GM12878 (cell line): ENCODE measurements around the gene SNX7.

ENCODE experiments used
- CTCF ChIP-seq, 3 experiments: IDR thresholded peaks in 2 of 3; conservative IDR thresholded peaks in 1 of 3; 2 replicates each; pipeline ENCODE4 v1.5.1; 2011; ENCODE audit warnings: low read depth in 3 of 3, low read length in 3 of 3, mild to moderate bottlenecking in 3 of 3, control low read depth in 2 of 3, moderate library complexity in 2 of 3, inconsistent platforms in 1 of 3, mixed read lengths in 1 of 3; ENCODE audit not compliant: control insufficient read depth in 2 of 3, insufficient read depth in 1 of 3; ENCODE audit errors: extremely low read depth in 1 of 3
- DPF2 ChIP-seq: fragments of 450-650 bp; IDR thresholded peaks from 2 replicates; pipeline ENCODE4 v1.6.1; 2017; ENCODE audit warnings: mild to moderate bottlenecking
- POLR2AphosphoS2 ChIP-seq: IDR thresholded peaks from 2 replicates; pipeline ENCODE4 v1.6.1; 2011; ENCODE audit warnings: low read depth, mild to moderate bottlenecking, low read length, improper control_type of control experiment, moderate library complexity
- POLR2AphosphoS5 ChIP-seq: IDR thresholded peaks from 2 replicates; pipeline ENCODE4 v1.6.1; 2011; ENCODE audit warnings: mild to moderate bottlenecking, low read length, inconsistent platforms
- POU2F2 ChIP-seq: IDR thresholded peaks from 3 replicates; pipeline ENCODE4 v1.6.1; 2011; ENCODE audit warnings: low read depth, mild to moderate bottlenecking, low read length, borderline replicate concordance
- RCOR1 ChIP-seq: conservative IDR thresholded peaks from 2 replicates; pipeline ENCODE4 v1.6.1; 2012; ENCODE audit warnings: low read depth, low read length, improper control_type of control experiment
- REST ChIP-seq: IDR thresholded peaks from 2 replicates; pipeline ENCODE4 v1.6.1; 2012; ENCODE audit warnings: mild to moderate bottlenecking, low read depth, low read length
- RFX5 ChIP-seq: IDR thresholded peaks from 2 replicates; pipeline ENCODE4 v1.6.1; 2011; ENCODE audit warnings: low read depth, low read length, improper control_type of control experiment

GRCh38 chr1:98707556-98707955 is 46.0 kb downstream of the SNX7 start:
- TF ChIP-seq POLR2AphosphoS2 (no peak), RCOR1 (no peak), POLR2AphosphoS5 (no peak), REST (no peak), CTCF (IDR thresholded peaks at IDR 0.05 in 2 of 3, conservative IDR thresholded peaks at IDR 0.05 in 1 of 3; ENCODE audit: control insufficient read depth in 2 of 3, extremely low read depth in 1 of 3, insufficient read depth in 1 of 3, low read depth in 3 of 3, low read length in 3 of 3) (no peak), RFX5 (no peak), DPF2 (no peak), POU2F2 (no peak)
